IPS-NIHi11 (cell line): ENCODE results near the gene FBXW8.

Source experiments
- DNase-seq: peaks from one replicate; pipeline ENCODE4 v3.0.0; 2012; ENCODE audit warnings: mixed read lengths, low spot score

FBXW8 gene

DNA sequence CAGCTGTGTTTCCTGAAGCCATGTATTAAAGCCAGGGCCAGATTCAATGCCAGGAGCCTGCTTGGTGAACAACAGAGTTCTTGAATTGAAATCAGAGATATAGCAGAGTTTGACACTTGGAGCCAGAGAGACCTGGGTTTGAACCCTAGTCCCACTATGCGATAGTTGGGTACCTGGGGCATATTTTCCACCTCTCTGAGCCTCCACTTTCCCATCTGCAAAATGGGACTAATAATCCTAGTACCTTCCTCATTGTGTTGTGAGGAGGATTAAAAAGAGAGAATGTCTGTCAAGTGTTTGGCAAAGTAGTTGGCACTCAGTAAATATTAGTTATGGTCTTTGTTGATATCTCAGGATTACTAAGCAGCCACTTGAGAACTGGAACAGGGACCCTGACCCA lies 23.5 kb upstream of the FBXW8 start:
- DNase-seq, result no peak

DNA sequence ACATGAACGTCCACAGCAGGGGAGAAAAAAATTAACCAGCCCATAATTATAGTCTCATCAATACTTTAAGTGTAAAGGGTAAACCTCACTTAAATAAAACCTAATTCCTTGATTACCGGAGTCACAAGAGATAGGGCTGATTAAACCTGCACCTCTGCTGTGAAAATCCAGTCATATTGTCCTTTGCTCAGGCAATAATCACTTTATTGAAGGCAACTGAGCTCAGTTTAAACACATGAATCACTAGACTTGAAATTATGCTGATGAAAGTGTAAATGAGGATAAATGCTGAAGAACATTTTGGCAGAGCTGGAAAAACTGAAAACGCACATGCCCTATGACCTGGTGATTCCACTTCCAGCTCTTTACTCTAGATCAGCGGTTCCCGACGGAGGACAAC lies 22.9 kb upstream of the FBXW8 start:
- no peak for DNase-seq

DNA sequence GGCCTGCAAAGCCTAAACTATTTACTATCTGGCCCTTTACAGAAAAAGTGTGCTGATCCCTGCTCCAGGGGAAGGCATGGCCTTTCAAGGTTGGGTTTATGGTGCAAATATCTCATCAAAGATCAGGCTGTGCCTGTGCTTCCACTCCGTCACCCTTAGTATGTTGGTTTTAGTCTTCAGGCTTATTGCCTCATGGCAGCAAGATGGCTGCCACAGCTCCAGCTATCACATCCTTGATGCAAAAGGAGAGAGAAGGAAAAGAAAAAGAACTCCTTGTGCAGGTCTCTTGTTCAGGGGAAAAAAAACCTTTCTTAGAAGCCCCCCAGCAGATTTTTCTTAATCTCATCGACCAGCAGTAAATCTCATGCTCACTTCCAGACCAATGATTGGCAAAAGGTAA lies 20.4 kb upstream of the FBXW8 start:
- DNase-seq, result no peak

DNA sequence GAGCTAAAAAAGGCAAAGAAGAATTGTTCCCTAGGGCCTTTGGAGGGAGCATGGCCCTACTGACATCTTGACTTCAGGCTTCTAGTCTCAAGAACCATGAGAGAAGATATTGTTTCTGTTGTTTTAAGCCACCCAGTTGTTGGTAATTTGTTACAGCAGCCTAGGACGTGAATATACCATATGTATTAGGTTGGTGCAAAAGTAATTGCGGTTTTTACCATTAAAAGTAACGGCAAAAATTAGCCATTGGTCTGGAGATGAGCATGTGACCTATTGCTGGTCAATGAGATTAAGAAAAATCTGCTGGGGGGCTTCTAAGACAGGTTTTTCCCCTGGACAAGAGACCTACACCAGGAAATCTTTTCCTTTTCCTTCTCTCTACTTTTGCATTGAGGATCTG lies 19.7 kb upstream of the FBXW8 start:
- no peak for DNase-seq

DNA sequence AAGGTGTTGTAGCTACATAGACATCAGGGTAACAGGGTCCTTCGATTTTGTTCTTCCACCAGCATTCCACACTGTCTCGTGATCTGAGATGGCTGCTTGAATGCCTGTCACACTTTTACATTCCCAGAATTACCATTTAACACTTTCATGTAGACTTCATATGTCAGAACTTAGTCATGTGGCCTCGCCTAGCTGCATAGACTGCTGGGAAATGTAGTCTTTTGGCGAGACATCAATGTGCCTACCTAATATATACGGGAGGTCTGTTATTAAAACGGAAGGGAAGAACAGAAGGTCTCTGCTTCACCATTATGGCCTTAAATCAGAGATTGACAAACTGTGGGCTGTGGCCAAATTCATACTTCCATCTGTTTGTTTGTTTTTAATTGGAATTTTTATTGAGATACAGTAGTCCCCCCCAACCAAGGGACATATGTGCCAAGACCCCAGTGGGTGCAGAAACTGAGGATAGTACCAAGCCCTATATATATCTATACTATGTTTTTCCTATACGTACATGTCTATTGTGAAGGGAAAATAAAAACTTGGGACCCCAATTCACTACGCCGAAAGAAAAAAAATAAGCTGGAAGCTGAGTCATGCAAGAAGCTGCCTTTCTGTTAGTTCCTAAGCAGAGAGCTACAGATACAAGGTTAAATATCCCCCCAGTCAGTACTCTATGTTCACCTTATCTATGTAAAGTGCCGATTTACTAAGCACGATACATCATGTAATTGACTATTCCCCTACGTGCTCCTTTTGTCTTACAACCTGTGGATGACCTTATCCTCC lies 18.2 kb upstream of the FBXW8 start:
- no peak for DNase-seq

DNA sequence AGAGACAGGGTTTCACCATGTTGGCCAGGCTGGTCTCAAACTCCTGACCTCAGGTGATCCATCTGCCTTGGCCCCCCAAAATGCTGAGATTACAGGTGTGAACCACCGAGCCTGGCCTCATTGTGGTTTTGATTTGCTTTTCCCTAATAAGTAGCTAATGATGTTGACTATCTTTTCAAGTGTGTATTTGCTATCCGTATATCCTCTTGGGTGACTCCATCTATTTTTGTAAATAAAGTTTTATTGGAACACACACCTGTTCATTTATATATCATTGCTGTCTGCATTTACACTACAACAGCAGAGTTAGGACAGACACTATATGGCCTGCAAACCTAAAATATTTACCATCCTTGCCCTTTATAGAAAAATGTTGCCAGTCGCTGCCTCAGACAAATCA lies 15.8 kb upstream of the FBXW8 start:
- DNase-seq, result no peak

DNA sequence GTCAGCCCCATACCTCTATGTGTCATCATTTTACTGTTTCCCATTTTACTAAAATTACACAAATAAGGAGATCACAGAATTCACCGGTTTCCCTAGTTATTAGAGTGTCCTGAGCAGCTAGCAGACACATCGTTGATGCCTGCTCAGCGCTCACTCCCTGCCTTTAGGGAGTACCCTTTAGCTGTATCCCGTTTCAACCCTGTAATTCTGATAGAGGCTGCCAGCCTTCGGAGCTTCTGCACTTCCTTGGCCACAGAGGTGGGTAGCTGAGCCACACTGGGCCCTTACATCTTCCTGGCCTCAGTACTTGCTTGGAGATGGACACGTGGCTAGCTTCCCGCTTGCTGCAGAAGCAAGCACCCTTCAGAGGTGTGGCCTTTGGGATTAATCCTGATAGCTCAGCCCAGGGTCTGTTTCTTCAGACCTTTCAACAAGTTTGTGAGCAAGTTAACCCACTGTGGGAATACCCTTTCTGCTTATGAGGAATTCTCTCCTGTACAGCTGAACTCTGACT lies 14.3 kb upstream of the FBXW8 start:
- no peak for DNase-seq

DNA sequence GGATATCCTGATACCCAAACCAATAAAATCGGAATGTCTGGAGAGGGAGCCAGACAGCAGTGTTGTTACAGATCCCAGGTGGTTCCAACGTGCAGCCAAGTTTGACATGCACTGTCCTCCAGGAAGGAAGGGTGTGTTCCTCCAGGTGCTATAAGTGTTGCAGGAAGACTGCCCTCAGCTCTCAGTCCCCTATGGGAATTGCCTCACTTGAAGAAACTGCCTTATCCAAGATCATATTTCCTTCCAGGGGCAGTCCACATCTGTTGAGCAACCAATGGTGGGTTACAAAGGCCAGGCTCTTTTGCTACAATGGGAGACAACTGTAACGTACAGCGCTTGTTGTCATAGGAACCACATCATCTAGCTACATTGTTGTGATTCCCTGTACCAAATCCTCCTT lies 13.3 kb upstream of the FBXW8 start:
- DNase-seq, result no peak

DNA sequence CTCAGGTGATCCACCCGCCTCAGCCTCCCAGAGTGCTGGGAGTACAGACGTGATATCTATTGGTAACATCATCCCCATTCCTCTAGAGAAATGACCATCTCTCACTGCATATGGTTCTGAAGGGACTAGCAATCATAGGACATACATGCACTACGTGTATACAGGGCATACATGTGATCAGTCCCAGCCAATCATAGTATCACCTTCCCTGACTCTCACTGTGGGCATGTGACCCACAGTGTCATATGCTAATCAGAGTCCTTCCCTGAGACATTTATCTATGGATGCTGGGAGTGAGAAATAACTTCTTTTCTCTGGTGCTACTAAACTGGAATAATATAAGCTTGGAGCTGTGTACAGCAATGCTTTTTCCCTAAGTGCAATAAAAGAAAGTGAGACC lies 12.1 kb upstream of the FBXW8 start:
- no peak for DNase-seq

DNA sequence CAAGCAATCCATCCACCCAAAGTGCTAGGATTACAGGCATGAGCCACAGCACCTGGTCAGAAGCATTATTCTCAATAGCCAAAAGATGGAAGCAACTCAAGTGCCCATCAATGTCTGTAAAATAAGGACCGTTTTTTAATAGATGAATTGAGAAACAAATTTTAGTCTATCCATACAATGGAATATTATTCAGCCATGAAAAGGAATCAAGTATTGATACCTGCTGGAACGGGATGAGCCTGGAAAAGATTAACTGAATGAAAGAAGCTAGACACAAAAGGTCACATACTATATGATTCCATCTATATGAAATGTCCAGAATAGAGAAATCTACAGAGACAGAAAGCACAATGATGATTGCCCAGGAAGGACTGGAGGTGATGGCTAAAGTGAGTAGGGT lies 9.1 kb upstream of the FBXW8 start:
- no peak for DNase-seq

DNA sequence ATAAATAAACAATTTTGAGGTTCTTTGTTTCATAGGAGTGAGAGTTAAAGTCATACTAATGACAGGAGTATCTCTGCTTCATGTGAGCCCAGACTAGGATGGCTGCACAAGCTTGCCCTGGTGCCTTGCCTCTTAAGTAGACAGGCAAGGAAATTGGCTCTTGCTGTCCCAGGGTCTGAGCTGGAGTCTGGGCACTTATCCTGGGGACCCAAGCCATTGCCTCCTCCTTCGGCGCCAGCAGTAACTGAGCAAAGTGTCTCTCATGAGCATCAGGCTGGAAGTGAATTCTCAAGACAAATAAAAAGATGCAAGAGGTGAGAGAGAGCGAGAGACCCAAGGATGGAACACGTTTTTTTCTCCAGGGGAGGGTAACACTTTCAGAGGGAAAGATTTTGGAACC lies 6.9 kb upstream of the FBXW8 start:
- no peak for DNase-seq

DNA sequence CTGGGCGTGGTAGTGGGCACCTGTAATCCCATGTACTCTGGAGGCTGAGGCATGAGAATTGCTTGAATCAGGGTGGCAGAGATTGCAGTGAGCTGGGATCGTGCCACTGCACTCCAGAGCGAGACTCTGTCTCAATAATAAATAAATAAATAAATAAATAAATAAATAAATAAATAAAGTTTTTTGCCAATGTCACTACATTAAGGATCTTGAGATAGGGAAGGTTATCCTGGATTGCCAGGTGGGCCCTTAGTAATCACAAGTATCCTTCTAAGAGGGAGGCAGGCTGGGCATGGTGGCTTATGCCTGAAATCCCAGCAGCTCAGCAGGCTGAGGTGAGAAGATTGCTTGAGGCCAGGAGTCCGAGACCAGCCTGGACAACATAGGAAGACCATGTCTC lies 4.5 kb upstream of the FBXW8 start:
- no peak for DNase-seq

DNA sequence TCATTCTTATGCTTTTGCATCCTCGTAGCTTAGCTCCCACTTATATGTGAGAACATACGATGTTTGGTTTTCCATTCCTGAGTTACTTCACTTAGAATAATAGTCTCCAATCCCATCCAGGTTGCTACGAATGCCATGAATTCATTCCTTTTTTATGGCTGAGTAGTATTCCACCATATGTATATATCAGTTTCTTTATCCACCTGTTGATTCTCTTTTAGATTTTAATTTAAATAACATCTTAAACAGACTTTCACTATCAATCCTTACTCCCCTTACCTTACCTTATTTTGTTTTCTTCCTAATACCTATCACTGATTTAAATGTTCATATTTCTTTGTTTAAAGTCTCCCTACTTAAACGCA lies 488 bp upstream of the FBXW8 start:
- DNase-seq, result no peak

DNA sequence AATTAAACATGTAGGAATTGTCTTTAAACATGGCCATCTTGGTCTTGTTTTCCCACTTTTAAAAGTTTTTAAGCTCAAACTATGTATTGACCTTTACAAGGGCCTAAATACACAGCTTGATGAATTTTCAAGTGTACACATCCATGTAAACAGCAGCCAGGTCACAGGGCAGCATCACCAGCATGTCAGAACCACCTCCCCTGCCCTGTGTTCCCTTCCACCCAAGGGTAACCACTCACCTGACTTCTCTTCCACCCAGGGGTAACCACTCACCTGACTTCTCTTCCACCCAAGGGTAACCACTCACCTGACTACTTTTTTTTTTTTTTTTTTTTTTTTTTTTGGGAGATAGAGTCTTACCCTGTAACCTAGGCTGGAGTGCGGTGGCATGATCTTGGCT lies 4.6 kb downstream of the FBXW8 start:
- DNase-seq, result no peak

DNA sequence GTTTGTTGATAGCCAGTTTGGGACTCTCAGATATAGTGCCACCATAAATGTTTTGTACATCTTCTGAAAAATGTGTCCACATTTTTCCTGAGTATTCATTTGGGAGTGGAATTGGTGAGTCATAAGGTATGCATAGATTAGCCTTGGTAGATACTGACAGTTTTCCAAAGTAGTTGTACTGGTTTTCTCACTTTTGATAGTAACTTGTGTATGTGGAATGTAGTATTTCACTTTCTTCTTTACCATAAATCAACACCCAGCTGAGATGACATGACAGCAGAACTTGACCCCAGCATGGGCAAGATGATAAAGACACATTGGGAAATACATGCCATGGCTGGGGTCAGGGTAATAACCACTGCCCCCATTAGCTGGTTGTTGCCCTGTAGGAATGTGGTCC lies 5.4 kb downstream of the FBXW8 start:
- no peak for DNase-seq

DNA sequence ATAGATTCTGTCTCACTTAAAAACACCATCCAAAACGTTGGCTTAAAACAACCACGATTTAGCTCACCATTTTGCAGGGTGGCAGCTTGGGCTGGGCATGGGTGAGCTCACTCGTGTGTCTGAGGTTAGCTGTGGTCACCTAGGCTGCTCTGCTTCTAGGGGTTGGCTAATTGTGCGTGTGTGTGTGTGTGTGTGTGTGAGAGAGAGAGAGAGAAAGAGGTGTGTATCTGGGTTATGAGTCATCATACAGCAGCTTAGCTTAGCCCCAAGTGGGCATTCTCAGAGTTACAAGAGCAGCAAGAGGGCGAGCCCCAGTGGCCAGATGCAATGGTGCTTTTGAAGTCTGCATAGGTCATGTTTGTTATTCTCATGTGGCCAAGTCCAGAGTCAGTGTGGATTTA lies 6.0 kb downstream of the FBXW8 start:
- DNase-seq, result peak; percentile 63

DNA sequence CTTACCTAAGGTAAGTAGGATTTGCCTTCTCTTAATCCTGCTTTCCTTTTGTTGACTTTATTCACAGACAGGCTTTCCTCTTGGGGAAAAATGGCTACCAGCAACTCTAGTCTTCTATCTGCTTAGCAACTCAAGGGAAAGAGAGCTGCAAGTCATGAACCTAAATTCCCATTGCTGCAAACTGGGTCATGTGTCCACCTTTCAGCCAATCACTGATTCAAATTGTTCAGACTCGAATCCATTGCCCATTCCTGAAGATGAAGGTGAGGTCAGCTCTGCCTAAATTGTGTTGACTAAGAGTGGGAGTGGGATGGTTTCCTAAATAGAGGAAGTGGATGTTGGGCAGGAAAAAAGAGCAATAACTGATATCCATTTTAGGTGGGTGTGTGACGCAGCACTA lies 7.7 kb downstream of the FBXW8 start:
- no peak for DNase-seq

DNA sequence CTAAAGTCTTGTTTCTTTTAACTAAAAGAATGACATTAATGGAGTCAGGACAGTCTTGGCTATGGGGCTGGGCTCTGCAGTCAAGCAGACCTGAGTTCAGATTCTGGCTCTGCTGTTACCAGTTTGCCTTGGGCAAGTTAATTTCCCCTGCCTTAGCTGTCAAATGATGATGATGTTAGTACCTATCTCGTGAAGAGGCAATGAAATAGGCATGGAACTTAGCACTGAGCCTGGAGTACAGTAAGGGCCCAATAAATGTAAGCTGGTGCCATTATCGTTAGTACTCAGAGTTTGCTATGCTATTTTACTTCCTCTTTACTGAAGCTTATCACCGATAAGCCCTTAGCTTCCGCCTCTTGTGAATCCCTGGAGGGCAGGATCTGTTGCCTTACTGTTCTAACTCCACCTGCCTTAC lies 8.5 kb downstream of the FBXW8 start:
- no peak for DNase-seq

DNA sequence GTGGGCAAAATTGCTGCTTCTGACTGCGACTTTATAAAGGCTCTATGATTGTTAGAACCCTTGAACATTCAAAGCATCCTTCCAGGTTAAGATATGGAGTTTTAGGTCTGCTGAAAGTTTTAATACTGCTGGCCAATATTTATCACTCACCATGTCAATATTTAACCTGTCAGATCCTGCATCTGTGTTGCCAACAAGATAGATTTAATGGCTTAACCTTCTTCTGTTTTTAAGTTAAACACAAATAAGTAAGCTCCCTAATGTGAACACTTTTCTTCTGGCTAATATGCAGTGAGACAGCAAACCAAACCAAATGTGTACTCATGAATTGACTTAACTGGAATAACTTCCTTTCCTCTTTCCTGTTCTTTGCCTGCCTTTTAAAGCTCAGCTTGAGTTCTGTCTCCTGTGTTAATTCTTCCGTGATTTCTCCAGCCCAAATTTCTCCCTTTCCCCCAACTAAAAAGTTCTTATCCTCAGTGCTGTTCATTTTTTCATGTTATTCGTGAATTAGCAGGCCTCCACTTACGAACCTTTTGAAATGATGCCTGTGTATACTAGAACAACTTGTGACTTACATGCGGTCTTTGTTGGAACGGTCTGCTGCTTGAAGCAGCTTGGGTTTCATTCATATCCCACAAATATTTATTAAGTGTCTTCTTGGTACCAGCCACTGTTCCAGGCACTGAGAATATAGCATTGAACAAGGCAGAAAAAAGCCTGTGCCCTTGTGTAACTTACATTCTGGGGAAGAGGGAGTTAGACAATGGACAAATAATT lies 9.1 kb downstream of the FBXW8 start:
- no peak for DNase-seq

DNA sequence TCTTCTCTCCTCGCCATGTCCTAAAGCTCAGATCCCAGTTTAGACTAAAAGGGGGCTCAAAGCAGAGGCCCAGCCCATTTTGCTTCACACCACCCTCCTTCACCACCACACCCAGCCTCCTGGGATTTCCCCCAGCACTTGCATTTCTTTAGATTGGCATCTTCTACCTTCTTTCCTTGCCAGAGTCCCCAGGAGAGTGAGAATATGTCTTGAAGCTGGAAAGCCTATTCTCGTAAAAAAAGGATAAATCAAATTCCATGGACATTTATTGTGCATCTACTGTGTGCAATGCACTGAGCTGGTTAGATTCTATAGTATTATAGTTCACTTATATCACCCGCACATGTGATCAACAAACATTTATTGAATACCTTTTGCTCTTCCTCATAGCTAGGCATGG lies 10.2 kb downstream of the FBXW8 start:
- no peak for DNase-seq

DNA sequence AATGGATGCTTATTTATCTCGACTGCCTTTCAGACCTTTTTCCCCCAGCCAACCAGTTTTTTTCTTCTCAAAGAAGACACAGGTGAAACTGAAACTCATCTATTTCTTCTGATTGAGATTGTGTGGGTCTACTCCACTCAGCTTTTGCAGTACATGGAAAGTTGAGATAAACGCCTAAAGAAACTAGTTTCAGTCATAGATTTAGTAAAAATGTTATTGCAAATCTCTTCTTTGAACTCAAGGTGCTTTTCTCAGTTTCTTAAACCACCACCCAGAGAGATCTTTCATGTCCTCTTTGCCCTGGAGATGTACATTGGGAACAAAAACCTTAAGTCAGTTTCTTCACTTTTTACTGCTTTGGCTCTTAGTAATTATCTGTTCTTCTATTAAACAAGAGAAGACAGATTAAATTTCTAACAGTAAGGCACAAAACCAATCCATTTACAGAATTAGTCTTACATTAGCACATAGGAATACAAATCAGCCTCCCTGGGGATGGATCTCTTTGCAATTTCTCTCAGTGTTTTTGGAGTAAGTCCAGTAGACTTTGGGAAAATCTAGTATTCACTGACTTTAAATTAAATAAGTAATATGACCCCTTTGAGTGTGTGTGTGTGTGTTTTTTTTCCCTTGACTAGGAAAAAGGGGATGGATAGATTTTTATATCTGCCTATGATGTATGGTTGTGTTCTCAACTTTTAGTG lies 11.6 kb downstream of the FBXW8 start:
- DNase-seq, result no peak

DNA sequence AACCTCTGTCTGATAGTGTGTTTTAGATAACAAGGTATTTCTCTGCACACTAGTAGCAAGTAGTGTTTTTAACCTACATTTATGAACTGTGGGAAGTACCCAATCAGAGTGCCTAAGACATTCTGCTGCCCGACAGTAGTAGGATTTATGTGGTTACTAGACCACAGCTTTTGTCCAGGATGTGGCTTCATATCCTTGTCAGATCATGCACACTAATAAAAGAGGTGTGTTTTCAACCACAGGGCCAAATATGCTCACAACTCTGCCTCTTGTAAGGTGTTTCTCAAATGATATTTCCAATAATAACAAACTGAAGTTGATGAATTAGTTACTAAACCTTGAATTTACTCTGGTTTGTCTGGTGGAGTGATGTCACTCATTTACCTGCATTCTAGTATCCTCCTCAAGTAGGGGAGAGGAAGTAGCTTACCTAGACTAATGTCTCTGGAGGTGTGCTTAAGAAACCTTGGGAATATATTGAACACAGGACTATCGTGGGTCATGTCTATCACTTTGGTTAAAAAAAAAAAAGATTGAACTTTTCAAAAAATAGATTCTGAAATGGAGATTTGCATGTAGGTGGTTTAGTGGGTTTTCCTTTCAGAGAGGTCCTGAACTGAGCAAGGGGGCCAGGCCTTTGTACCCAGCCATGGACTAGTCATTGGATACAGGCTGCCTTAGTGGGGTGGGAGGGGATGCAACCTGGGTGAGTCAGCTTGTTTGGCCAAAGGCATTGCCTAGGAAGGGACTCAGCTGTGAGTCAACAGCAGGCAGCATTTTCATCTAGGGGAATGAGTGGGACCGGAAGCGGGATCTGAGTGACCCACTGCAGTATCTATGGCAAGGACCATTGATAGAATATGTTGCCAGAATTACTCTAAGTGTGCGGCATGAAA lies 14.1 kb downstream of the FBXW8 start:
- no peak for DNase-seq
